Spleen (tissue), 11 donors: Measurements from ENCODE around the gene CASR. TPM values are rescaled to one million over a fixed set of nuclear protein-coding genes. Genes with fewer than 3 reads are reported as not detected.

Source experiments
- DNase-seq: peaks from one replicate; pipeline ENCODE4 v3.0.0-alpha.2; 2020
- H3K27ac ChIP-seq, 8 donors: fragments of 200-600 bp; sonication (generic) in 7 of 8; 1 replicate in 4 of 8; 2 replicates in 4 of 8; pipeline versions ENCODE4 v1.5.0 to v1.8.0; 2016 to 2021; ENCODE audit warnings: inconsistent platforms in 4 of 8, mild to moderate bottlenecking in 4 of 8, moderate library complexity in 1 of 8
- H3K27me3 ChIP-seq, 7 donors: fragments of 200-600 bp; sonication (generic) in 6 of 7; replicated peaks in 1 of 7; 1 replicate in 4 of 7; 2 replicates in 3 of 7; pipeline versions ENCODE4 v1.5.0 to v1.8.0; 2016 to 2021; ENCODE audit warnings: inconsistent platforms in 3 of 7, mild to moderate bottlenecking in 1 of 7
- H3K36me3 ChIP-seq, 6 donors: fragments of 200-600 bp; sonication (generic) in 5 of 6; 1 replicate in 4 of 6; 2 replicates in 2 of 6; pipeline versions ENCODE4 v1.5.0 to v1.8.0; 2016 to 2021; ENCODE audit warnings: inconsistent platforms in 2 of 6
- H3K4me1 ChIP-seq, 6 donors: fragments of 200-600 bp; sonication (generic) in 5 of 6; 1 replicate in 3 of 6; 2 replicates in 3 of 6; pipeline versions ENCODE4 v1.5.0 to v1.8.0; 2016 to 2021; ENCODE audit warnings: inconsistent platforms in 3 of 6
- H3K4me3 ChIP-seq, 8 donors: fragments of 200-600 bp; sonication (generic) in 7 of 8; 1 replicate in 4 of 8; 2 replicates in 4 of 8; pipeline versions ENCODE4 v1.5.0 to v1.8.0; 2016 to 2021; ENCODE audit warnings: inconsistent platforms in 4 of 8, mild to moderate bottlenecking in 4 of 8, moderate library complexity in 2 of 8
- H3K9me3 ChIP-seq, 8 donors: fragments of 200-600 bp; sonication (generic) in 7 of 8; 1 replicate in 4 of 8; 2 replicates in 4 of 8; pipeline versions ENCODE4 v1.5.0 to v1.8.0; 2016 to 2021; ENCODE audit warnings: inconsistent platforms in 4 of 8
- POLR2A ChIP-seq, 3 donors: fragments of 450-650 bp; IDR thresholded peaks; one replicate each; pipeline ENCODE4 v1.5.1; 2017; ENCODE audit warnings: antibody characterized with exemption in 3 of 3, mild to moderate bottlenecking in 1 of 3
- POLR2AphosphoS5 ChIP-seq, 3 donors: sonication (generic); formaldehyde crosslinking; IDR thresholded peaks; one replicate each; pipeline ENCODE4 v1.5.1; 2017; ENCODE audit warnings: antibody characterized with exemption in 3 of 3
- WGBS, 5 donors: extraction: QIAGEN DNeasy Blood & Tissue Kit in 3 of 5; methylation state at CpG; one replicate each; pipeline versions ENCODE4 v1.1.5 to v1.1.7; 2013 to 2018; 5-methylcytosine and 5-hydroxymethylcytosine counted together
- intact Hi-C: fragments of 100-400 bp; cut with DNase I; formaldehyde crosslinking; loops from one replicate; pipeline ENCODE4 v1.15.0; 2023; ENCODE audit warnings: low total_unique reads
- polyA plus RNA-seq, 3 donors: library from polyadenylated mRNA; stranded (reverse); fragments of 200-250 nt; gene quantifications; one replicate each; pipeline ENCODE4 v1.2.1, GENCODE V29; 2013
- total RNA-seq, 7 donors: library from RNA; depleted of rRNA in 3 of 7; stranded (reverse); fragments of >200 nt in 3 of 7; fragmentation: NEBNext Ultra II Directional in 4 of 7; extraction: Animal tissue kit (Norgen Biotek cat#: 25700) in 4 of 7; gene quantifications; one replicate each; pipeline versions ENCODE4 v1.1.0 to v1.2.1, GENCODE V29; 2016 to 2021
- TF ChIP-seq, protein P1 (sequence below), 11 experiments: fragments of 200-600 bp in 7 of 11; fragments of 450-650 bp in 4 of 11; sonication (generic) in 4 of 11; IDR thresholded peaks in 8 of 11; conservative IDR thresholded peaks in 3 of 11; 1 replicate in 7 of 11; 2 replicates in 4 of 11; pipeline versions ENCODE4 v1.4.0 to v1.8.0; 2016 to 2021; ENCODE audit warnings: antibody characterized with exemption in 11 of 11, inconsistent platforms in 4 of 11, mild to moderate bottlenecking in 1 of 11
- donor health status: healthy with polysubstance abuse.
- donor health status: DM: no; HTN: no; CAD: no; lungs with moderate emphysema.
- donor health status: DM: no; HTN: no; CAD: no.
- donor health status: Bipolar disorder and iron deficiency.
- donor health status: healthy.
- donor health status: DM: no; HTN: no; CAD: no.
- donor health status: DM: yes; HTN: yes; CAD: no.

CASR gene
- total and polyA plus RNA-seq, 10 donors = 0.08 to 4.3 (median 0.23) TPM

DNA sequence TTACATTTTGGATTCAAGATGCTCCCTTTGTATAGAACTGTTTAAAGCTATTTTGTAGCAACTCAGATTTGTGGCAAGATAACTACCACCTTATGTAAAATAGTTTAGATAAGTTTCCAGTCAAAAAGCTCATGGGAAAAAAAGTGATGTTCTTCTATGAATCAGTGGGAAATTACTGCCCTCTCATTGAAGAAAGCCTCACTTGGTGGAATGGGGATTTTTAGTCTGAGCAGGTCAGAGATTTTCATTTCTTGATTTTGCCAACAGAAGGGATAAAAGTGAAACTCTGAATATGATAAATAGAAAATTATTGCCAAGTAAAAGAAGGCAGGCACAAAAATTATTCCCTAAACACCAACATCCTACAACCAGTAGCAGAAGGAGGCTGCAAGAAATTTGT is 115.7 kb downstream of the CASR start:
- Histone ChIP-seq H3K36me3 (no peaks in the 10 kb centered on the region), H3K4me3 (no peak overlapping the region), H3K4me1 (peaks cover 0 to 26% (median 4%) of the 10 kb centered on the region in 6 donors), H3K27me3 (no peaks in the 10 kb centered on the region), H3K27ac (no peak overlapping the region), H3K9me3 (peaks cover 0 to 10% (median 6%) of the 10 kb centered on the region in 8 donors)
- no peak for TF ChIP-seq POLR2A (IDR thresholded peaks at IDR 0.05)
- TF ChIP-seq, protein P1, sequence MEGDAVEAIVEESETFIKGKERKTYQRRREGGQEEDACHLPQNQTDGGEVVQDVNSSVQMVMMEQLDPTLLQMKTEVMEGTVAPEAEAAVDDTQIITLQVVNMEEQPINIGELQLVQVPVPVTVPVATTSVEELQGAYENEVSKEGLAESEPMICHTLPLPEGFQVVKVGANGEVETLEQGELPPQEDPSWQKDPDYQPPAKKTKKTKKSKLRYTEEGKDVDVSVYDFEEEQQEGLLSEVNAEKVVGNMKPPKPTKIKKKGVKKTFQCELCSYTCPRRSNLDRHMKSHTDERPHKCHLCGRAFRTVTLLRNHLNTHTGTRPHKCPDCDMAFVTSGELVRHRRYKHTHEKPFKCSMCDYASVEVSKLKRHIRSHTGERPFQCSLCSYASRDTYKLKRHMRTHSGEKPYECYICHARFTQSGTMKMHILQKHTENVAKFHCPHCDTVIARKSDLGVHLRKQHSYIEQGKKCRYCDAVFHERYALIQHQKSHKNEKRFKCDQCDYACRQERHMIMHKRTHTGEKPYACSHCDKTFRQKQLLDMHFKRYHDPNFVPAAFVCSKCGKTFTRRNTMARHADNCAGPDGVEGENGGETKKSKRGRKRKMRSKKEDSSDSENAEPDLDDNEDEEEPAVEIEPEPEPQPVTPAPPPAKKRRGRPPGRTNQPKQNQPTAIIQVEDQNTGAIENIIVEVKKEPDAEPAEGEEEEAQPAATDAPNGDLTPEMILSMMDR (IDR thresholded peaks at IDR 0.05 in 8 of 11, conservative IDR thresholded peaks at IDR 0.05 in 3 of 11) = no peak
- no peak for TF ChIP-seq POLR2AphosphoS5 (IDR thresholded peaks at IDR 0.05)
- DNase-seq = no peak
- intact Hi-C loops = no loop called here

DNA sequence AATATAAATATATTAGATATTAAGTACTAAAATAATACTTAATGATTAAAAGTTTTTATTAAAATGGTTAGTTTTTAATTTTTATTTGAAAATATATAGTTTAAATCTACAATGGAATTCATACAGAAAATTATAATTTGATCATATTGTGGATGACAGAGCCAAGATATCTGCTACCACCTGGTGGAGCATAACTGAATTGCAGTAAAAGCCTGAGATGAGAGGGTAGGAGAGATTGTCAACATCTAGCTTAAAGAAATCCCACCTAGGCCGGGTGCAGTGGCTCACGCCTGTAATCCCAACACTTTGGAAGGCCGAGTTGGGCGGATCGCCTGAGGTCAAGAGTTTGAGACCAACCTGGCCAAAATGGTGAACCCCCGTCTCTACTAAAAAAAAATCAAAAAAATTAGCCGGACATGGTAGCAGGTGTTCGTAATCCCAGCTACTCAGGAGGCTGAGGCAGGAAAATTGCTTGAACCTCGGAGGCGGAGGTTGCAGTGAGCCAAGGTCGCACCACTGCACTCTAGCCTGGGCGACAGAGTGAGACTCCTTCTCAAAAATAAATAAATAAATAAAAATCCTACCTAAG is 116.5 kb downstream of the CASR start:
- H3K9me3 ChIP-seq = peaks cover 0 to 10% (median 6%) of the 10 kb centered on the region in 8 donors
- WGBS, 5 donors = 84 to 92% (median 91%) methylated on average over 12 of the region's 12 CpGs
- intact Hi-C loops = no loop called here

DNA sequence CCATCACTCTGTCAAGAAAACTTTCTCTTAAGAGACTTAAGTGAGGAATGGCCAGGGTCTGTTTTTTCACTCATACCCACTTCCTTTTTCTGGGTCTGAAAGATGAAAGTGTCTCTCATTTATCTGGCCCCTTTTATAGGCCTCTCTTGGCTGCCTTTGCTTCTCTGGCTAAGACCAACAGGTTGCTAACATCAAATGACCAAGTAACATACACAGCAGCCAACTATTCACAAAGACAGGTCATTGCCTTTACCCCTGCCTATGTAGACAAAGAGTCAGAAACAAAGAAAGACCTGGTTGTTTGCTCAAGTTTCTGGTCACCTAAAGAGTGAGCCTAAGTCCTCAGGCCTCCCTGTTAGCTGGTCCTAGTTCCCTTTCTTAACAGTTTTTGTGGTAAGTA is 117.6 kb downstream of the CASR start:
- Histone ChIP-seq H3K27ac (no peak overlapping the region), H3K4me3 (no peak overlapping the region), H3K27me3 (no peaks in the 10 kb centered on the region), H3K36me3 (no peaks in the 10 kb centered on the region), H3K4me1 (peaks cover 0 to 12% (median 0%) of the 10 kb centered on the region in 6 donors), H3K9me3 (peaks cover 0 to 10% (median 6%) of the 10 kb centered on the region in 8 donors)
- TF ChIP-seq, protein P1 (IDR thresholded peaks at IDR 0.05 in 8 of 11, conservative IDR thresholded peaks at IDR 0.05 in 3 of 11) = no peak
- TF ChIP-seq POLR2A (IDR thresholded peaks at IDR 0.05) = no peak
- TF ChIP-seq POLR2AphosphoS5 (IDR thresholded peaks at IDR 0.05) = no peak
- no peak for DNase-seq
- intact Hi-C loops = no loop called here

More for the DNA sequence above, 116.5 kb downstream of the CASR start:
- peaks cover 0 to 19% (median under 1%) of the 10 kb centered on the region in 6 donors for H3K4me1 ChIP-seq
- TF ChIP-seq POLR2AphosphoS5 (IDR thresholded peaks at IDR 0.05) = no peak
- TF ChIP-seq, protein P1 (IDR thresholded peaks at IDR 0.05 in 8 of 11, conservative IDR thresholded peaks at IDR 0.05 in 3 of 11) = peak in 9 of 11 experiments; percentile 13 to 77 (median 58)
- H3K4me3 ChIP-seq = no peak overlapping the region
- H3K36me3 ChIP-seq = no peaks in the 10 kb centered on the region
- DNase-seq = no peak
- no peak overlapping the region for H3K27ac ChIP-seq
- no peaks in the 10 kb centered on the region for H3K27me3 ChIP-seq

DNA sequence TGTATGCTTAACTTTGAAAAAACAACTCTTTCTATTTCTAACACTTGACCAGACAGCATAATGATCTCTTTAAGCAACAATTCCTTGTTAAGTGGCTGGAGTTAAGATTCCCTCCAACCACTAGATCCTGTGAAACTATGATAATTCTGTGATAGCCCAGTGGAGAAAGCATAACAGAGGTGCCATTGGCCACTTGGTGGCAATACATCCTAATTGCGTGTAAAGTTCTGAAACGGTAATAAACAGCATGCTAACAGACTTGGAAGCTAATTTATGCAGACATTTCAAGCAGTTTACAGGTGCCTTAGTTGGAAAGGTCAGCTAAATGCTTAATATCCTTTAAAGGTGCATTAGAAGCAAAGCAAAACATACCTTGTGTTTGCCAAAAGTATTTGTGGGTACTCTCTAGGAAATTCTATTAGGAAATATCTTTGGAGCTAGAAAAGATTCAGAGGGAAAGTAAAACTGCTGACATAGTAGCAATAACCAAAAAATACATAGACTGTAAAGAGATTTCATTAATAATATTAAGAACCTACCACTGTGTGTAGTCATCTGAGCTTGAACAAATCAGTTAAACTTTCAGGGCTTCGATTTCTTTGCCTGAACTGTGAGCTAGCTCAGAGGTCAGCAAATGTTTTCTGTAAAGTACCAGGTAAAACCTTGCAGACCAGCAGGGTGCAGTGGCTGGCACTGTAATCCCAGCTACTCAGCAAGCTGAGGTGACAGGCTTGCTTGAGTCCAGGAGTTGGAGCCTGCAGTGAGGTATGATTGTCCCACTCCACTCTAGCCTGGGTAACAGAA is 122.6 kb downstream of the CASR start:
- no peak overlapping the region for H3K4me3 ChIP-seq
- intact Hi-C loops = no loop called here
- no peaks in the 10 kb centered on the region for H3K36me3 ChIP-seq
- DNase-seq = no peak
- 31 to 54% (median 44%) methylated on average over 3 of the region's 3 CpGs for WGBS, 5 donors
- H3K27ac ChIP-seq = no peak overlapping the region
- no peaks in the 10 kb centered on the region for H3K27me3 ChIP-seq
- peaks cover 0 to 11% (median 0%) of the 10 kb centered on the region in 6 donors for H3K4me1 ChIP-seq
- no peaks in the 10 kb centered on the region for H3K9me3 ChIP-seq
- no peak for TF ChIP-seq POLR2A (IDR thresholded peaks at IDR 0.05)
- no peak for TF ChIP-seq POLR2AphosphoS5 (IDR thresholded peaks at IDR 0.05)
- TF ChIP-seq, protein P1 (IDR thresholded peaks at IDR 0.05 in 8 of 11, conservative IDR thresholded peaks at IDR 0.05 in 3 of 11) = no peak
